GM19372 (cell line): Measurements from ENCODE around the gene LIMS1.
A peak's percentile ranks its signal among the peaks of the same experiment; 100 is the strongest.
"Not testable (repeated sequence)": the region's sequence is repeated elsewhere in the genome, so short reads cannot be mapped to it uniquely, and the experiment has no call there.

Experiments
- ATAC-seq: cut with Tn5 transposase; IDR thresholded peaks from one replicate; pipeline ENCODE4 v1.9.1; 2021; ENCODE audit warnings: mild to moderate bottlenecking, low read depth, moderate library complexity; ENCODE audit not compliant: unreplicated experiment

The LIMS1 gene

DNA sequence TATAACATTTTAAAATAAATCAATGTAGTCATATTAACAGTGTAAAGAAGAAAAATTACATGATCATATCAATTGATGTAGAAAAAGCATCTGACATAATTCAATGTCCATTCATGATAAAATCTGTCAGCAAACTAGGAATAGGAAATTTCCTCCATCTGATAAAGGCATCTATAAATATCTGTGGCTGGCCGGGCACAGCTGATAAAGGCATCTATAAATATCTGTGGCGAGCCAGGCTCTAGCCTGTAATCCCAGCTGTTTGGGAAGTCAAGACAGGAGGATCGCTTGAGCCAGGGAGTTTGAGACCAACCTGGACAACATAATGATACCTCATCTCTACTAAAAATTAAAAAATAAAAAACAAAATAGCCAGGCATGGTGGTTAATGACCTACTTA is 166.9 kb downstream of the LIMS1 start:
- ATAC-seq: no peak

DNA sequence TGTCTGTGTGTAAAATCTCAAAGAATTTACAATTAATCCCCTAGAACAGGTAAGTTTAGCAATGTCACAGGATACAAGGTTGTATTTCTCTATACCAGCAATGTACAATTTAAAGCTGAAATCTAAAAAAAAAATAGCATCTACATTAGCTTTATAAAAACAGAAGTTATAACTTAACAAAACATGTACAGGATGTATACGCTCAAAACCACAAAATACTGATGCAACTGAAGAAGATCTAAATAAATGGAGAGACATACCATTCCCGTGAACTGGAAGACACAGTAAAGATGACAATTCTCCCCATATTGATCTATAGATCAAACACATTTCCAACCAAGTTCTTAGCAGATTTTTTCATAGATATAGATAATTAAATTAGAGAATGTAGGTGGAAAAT is 167.5 kb downstream of the LIMS1 start:
- no peak for ATAC-seq

DNA sequence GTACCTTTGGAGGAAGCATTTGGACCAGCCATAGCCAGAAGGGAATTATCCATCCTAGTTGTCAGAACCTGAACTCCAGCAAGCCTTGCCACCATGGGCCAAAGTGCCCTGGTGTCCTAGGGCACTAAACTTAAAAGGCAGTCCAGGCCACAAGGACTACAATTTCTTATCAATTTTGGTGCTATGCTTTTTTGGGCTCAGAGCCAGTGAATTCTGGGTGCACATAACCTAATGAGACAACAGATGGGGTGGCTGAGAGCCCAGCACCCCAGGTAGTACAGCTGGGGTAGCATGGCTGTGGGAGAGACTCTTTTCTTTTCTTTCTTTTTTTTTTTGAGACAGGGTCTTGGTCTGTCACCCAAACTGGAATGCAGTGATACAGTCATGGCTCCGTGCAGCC is 170.6 kb downstream of the LIMS1 start:
- no peak for ATAC-seq

DNA sequence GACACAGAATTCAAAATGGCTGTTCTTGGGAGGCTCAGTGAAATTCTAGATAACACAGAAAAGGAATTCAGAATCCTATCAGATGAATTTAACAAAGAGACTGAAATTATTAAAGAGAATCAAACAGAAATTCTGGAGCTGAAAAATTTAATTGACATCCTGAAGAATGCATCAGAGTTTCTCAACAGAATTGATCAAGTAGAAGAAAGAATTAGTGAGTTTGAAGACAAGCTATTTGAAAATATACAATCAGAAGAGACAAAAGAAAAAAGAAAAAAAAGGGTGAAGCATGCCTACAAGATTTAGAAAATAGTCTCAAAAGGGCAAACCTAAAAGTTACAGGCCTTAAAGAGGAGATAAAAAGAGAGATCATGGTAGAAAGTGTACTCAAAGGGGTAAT is 173.0 kb downstream of the LIMS1 start:
- ATAC-seq: no peak

DNA sequence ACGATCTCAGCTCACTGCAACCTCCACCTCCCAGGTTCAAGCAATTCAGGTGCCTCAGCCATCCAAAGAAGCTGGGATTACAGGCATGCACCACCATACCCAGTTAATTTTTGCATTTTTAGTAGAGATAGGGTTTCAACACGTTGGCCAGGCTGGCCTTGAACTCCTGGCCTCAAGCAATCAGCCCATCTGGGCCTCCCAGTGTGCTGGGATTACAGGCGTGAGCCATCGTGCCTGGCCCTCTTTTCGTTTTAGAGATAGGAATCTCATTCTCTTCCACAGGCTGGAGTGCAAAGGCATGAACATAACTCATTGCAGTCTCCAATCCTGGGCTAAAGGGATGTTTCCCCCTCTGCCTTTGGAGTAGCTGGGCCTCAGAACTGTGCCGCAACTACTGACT is 182.7 kb downstream of the LIMS1 start:
- not testable (repeated sequence) for ATAC-seq

DNA sequence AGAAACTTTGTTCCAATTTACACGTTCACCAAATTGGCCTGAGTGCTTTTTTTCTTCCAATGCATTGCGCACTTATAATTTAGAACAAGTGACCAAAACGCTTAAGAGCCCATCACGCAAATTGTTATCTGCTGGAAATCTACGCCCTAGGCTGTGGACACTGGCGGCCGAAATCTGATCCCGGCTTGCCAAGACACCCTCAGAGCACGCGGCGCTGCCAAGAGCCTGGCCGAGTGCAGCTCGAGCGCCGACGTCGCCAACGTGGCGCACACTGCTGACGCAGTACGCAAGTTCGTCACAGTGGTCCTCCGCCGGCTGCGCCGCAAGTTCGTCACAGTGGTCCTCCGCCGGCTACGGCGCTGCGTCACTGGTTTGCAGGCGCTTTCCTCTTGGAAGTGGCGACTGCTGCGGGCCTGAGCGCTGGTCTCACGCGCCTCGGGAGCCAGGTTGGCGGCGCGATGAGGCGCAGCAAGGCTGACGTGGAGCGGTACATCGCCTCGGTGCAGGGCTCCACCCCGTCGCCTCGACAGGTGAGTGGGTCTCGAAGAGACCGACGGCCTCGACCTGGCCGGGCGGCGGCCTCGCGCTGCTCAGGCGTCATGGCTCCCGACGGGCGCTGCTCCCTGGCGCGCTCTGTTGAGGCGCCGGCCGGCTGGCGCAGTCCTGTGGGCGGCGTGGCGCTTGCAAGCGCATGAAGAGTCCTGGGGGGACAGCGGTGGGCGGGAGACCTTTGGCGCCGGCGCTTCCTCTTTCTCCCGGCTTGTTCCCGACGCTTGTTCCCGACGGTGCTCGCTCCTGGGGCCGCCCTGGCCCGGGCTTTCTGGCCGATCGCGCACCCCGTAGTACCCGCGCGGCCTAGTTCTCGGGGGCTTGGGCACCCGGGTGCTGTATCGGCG is 185.1 kb downstream of the LIMS1 start, which contains the start of gene RANBP2:
Gene RANBP2 (plus strand): TSS at position 334 of the 896 bp plus-strand sequence. CDS start 125 bp downstream, at position 459.
- peak; percentile 95 for ATAC-seq

DNA sequence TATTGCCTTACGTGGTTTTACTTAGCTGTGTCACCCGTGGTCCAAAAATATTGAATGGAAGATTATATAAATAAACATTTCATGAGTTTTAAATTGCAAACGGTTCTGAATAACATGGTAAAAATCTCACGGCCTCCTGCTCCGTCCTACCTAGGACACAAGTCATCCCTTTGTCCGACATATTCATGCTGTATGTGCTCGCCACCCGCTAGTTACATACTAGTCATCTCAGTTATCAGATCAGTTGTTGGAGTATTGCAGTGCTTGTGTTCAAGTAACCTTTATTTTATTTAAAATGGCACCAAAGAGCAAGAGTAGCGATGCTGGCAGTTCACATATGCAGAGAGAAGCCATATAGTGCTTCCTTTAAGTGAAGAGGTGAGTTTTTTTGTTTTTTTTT is 191.8 kb downstream of the LIMS1 start:
- ATAC-seq: not testable (repeated sequence)

DNA sequence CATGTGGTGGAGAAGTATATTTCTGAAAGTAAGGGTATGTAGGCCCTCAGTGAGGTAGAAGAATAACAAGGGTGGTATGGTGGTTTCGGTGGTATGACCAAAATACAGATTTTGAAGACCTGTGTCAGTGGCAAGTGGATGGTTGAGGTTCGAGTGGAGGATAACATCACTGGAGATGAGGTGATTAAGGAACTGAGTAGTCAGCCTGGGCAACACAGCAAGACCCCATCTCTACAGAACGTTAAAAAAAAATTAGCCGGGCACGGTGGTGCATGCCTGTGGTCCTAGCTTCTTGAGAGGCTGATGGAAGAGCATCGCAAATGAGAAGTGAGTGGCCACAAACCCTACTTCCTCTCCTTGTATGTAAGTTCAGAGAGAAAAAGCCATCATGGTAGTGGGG is 200.4 kb downstream of the LIMS1 start:
- ATAC-seq: not testable (repeated sequence)
